Peyer's patch (tissue), 4 donors: ENCODE measurements around the gene NRDC. TPM values are rescaled to one million over a fixed set of nuclear protein-coding genes. Genes with fewer than 3 reads are reported as not detected.

Experiments
- DNase-seq, 3 donors: peaks; one replicate each; pipeline ENCODE4 v3.0.0-alpha.2; 2017 to 2019
- H3K27ac ChIP-seq, 4 donors: fragments of 200-600 bp; sonication (generic); one replicate each; pipeline ENCODE4 v1.5.1; 2016 to 2019
- H3K27me3 ChIP-seq, 2 donors: fragments of 200-600 bp; sonication (generic); one replicate each; pipeline ENCODE4 v1.5.1; 2019
- H3K36me3 ChIP-seq, 3 donors: fragments of 200-600 bp; sonication (generic); one replicate each; pipeline ENCODE4 v1.5.1; 2016 to 2019
- H3K4me1 ChIP-seq, 4 donors: fragments of 200-600 bp; sonication (generic); one replicate each; pipeline ENCODE4 v1.5.1; 2016 to 2019
- H3K4me3 ChIP-seq, 4 donors: fragments of 200-600 bp; sonication (generic); 1 replicate in 3 of 4; 2 replicates in 1 of 4; pipeline ENCODE4 v1.5.1; 2016 to 2019; ENCODE audit warnings: mild to moderate bottlenecking in 1 of 4
- H3K9me3 ChIP-seq, 4 donors: fragments of 200-600 bp; sonication (generic); one replicate each; pipeline ENCODE4 v1.5.1; 2016 to 2019; ENCODE audit warnings: mild to moderate bottlenecking in 1 of 4
- CTCF ChIP-seq, 6 experiments: fragments of 450-650 bp in 4 of 6; fragments of 200-600 bp in 2 of 6; sonication (generic) in 1 of 6; IDR thresholded peaks; one replicate each; pipeline ENCODE4 v1.5.1; 2017 to 2019; ENCODE audit warnings: antibody characterized with exemption in 6 of 6, mild to moderate bottlenecking in 3 of 6, moderate library complexity in 1 of 6
- POLR2A ChIP-seq, 2 donors: fragments of 450-650 bp; IDR thresholded peaks; one replicate each; pipeline ENCODE4 v1.5.1; 2017; ENCODE audit warnings: antibody characterized with exemption in 2 of 2, mild to moderate bottlenecking in 2 of 2, moderate library complexity in 2 of 2
- total RNA-seq, 4 donors: library from RNA; depleted of rRNA; stranded (reverse); fragments of >200 nt; gene quantifications; one replicate each; pipeline ENCODE4 v1.1.0, GENCODE V29; 2016

NRDC gene
- total RNA-seq, 4 donors from 2014 or later: 55.2 to 111 (median 67.8) TPM

DNA sequence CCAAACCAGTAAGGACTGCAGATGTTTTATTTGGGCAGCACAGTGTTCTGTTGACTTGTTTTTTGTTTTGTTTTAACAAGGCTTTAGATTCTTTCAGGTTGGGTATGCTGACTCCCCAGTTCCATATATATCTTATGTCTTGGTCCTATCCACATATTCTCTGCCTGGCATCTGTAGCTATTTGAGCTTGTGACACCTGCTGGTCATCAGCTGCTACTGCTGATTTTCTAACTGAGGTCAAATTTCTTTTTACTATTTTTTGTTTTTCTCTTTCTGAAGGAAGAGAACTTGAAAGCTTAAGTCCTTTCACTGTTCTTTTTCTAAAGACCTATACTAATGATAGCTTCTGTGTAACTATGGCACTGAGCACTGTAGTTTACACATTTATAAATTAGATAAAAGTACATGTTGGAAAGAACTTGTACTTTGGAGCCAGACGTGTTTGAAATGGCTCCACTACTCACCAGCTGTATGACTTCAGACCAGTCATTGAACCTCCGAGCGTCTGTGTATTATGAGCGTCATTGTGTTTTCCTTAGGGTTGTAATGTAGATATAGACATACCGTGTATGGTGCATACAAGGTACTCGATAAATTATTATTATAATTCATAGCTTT is 109.4 kb downstream of the NRDC start:
- TF ChIP-seq POLR2A (IDR thresholded peaks at IDR 0.05): no peak
- TF ChIP-seq CTCF (IDR thresholded peaks at IDR 0.05): peak; percentile 65 to 90 (median 84)
- Histone ChIP-seq H3K4me3 (no peak overlapping the region), H3K36me3 (peaks cover 0 to 55% (median 0%) of the 10 kb centered on the region in 3 donors), H3K9me3 (no peaks in the 10 kb centered on the region), H3K27ac (peak overlapping the region in 1 of 4 donors; percentile 6), H3K27me3 (no peaks in the 10 kb centered on the region), H3K4me1 (no peaks in the 10 kb centered on the region)
- DNase-seq: peak in 1 of 3 donors; percentile 58

- DNase-seq: no peak
- Histone ChIP-seq H3K4me3 (no peak overlapping the region), H3K9me3 (no peaks in the 10 kb centered on the region), H3K27ac (no peak overlapping the region), H3K36me3 (peaks cover 0 to 29% (median 0%) of the 10 kb centered on the region in 3 donors), H3K4me1 (no peaks in the 10 kb centered on the region), H3K27me3 (no peaks in the 10 kb centered on the region)
- TF ChIP-seq CTCF (IDR thresholded peaks at IDR 0.05) (no peak), POLR2A (IDR thresholded peaks at IDR 0.05) (no peak)
Measured at GRCh38 chr1:51761351-51761750, 117.2 kb downstream of the NRDC start.

GRCh38 chr1:51760872-51761271 is 117.7 kb downstream of the NRDC start:
- H3K27me3 ChIP-seq: no peaks in the 10 kb centered on the region
- no peak for DNase-seq

DNA sequence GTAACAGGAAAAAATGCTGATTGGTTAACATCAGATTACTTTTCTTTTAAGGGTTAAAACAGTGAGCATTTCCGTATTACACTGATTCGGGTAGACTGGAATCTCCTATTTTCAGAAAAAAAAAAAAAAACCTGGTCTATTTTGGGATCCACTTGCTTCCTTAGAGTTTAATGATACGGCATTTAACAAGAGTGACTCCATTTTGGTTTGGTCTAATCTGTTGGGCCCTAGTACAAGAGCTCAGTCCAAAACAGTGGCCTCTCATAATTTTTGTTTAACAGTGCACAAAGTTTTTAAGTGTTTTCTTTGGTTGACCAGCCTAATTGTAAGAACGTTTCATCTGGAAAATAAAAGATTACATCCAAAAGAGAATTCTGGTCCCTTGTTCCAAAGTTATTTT is 120.2 kb downstream of the NRDC start:
- no peak overlapping the region for H3K27ac ChIP-seq
- no peaks in the 10 kb centered on the region for H3K9me3 ChIP-seq
- no peak overlapping the region for H3K4me3 ChIP-seq
- no peak for DNase-seq
- TF ChIP-seq POLR2A (IDR thresholded peaks at IDR 0.05): no peak
- TF ChIP-seq CTCF (IDR thresholded peaks at IDR 0.05): no peak
- H3K4me1 ChIP-seq: no peaks in the 10 kb centered on the region
- H3K36me3 ChIP-seq: peaks cover 0 to 29% (median 0%) of the 10 kb centered on the region in 3 donors
- no peaks in the 10 kb centered on the region for H3K27me3 ChIP-seq

More at GRCh38 chr1:51760872-51761271, 117.7 kb downstream of the NRDC start:
- H3K9me3 ChIP-seq: no peaks in the 10 kb centered on the region
- no peaks in the 10 kb centered on the region for H3K4me1 ChIP-seq
- TF ChIP-seq CTCF (IDR thresholded peaks at IDR 0.05) (no peak), POLR2A (IDR thresholded peaks at IDR 0.05) (no peak)
- peaks cover 0 to 30% (median 0%) of the 10 kb centered on the region in 3 donors for H3K36me3 ChIP-seq
- H3K4me3 ChIP-seq: no peak overlapping the region
- H3K27ac ChIP-seq: no peak overlapping the region

- no peak overlapping the region for H3K27ac ChIP-seq
- TF ChIP-seq POLR2A (IDR thresholded peaks at IDR 0.05) (no peak), CTCF (IDR thresholded peaks at IDR 0.05) (no peak)
- no peak for DNase-seq
Measured at GRCh38 chr1:51756290-51756689, 122.2 kb downstream of the NRDC start.

More at GRCh38 chr1:51756290-51756689, 122.2 kb downstream of the NRDC start:
- Histone ChIP-seq H3K4me3 (no peak overlapping the region), H3K9me3 (no peaks in the 10 kb centered on the region), H3K27me3 (no peaks in the 10 kb centered on the region), H3K36me3 (peaks cover 0 to 30% (median 0%) of the 10 kb centered on the region in 3 donors), H3K4me1 (no peaks in the 10 kb centered on the region)
